ENCODE measurements around the gene CASKIN2. TPM values are rescaled to one million over a fixed set of nuclear protein-coding genes. Genes with fewer than 3 reads are reported as not detected.

The CASKIN2 gene
- total RNA-seq, 1 donor from 2014 or later: 1.4 TPM

DNA sequence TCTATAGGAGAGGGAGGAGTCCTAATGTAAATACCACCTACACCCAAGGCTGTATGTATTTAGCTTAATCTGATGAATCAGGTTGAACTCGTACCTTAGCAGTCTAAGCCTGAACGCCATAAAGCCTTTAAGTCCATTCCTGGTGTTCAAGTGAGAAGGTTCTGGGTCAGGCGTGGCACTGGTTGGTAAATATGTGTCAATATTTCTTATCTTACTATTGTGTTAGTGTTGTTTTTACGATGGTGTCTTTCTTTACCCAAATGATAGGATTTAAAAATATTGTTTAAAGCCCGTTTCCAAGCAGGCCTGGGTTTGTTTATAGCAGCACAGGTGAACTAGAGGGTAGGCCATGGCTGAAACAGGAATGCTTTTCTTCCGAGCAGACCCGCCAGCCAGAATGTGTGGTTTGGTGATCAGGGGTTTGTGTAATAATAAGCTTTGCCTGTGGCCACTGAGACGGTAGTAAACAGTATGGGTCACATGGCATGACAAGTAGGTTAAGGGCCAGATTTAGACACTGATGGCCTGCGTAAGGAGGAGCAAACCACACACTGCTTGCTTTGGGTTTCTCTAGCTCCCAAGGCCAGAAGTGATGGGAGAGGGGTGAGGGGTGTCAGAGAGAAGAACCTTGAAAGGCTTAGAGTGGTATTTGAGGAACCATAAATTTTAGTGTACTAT, 55.6 kb downstream of the CASKIN2 start:
- no peak overlapping the region for H3K4me3 Mint-ChIP-seq
- CTCF ChIA-PET: interaction anchor here (1.0 kb wide), 1 partner anchor 47 kb away, joined by 3 read pairs; no protein-coding TSS in a partner anchor
- H3K9me3 Mint-ChIP-seq: no peaks in the 10 kb centered on the region
- POLR2A ChIA-PET: interaction anchor here (0.5 to 0.6 kb wide), 2 partner anchors 88 to 124 kb away, joined by 3 to 4 read pairs; no protein-coding TSS in a partner anchor
- no peaks in the 10 kb centered on the region for H3K27me3 Mint-ChIP-seq
- peaks cover 1% of the 10 kb centered on the region for H3K36me3 Mint-ChIP-seq (ENCODE audit: low read depth)
- peak overlapping the region; percentile 42 for H3K27ac Mint-ChIP-seq
- TF ChIP-seq, protein P1, sequence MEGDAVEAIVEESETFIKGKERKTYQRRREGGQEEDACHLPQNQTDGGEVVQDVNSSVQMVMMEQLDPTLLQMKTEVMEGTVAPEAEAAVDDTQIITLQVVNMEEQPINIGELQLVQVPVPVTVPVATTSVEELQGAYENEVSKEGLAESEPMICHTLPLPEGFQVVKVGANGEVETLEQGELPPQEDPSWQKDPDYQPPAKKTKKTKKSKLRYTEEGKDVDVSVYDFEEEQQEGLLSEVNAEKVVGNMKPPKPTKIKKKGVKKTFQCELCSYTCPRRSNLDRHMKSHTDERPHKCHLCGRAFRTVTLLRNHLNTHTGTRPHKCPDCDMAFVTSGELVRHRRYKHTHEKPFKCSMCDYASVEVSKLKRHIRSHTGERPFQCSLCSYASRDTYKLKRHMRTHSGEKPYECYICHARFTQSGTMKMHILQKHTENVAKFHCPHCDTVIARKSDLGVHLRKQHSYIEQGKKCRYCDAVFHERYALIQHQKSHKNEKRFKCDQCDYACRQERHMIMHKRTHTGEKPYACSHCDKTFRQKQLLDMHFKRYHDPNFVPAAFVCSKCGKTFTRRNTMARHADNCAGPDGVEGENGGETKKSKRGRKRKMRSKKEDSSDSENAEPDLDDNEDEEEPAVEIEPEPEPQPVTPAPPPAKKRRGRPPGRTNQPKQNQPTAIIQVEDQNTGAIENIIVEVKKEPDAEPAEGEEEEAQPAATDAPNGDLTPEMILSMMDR (IDR thresholded peaks at IDR 0.05): no peak
- no peak for ATAC-seq (ENCODE audit: low read depth)
- H3K4me1 Mint-ChIP-seq: peaks cover 35% of the 10 kb centered on the region
- intact Hi-C loops (cut with micrococcal nuclease): no loop called here
- no peak for DNase-seq

DNA sequence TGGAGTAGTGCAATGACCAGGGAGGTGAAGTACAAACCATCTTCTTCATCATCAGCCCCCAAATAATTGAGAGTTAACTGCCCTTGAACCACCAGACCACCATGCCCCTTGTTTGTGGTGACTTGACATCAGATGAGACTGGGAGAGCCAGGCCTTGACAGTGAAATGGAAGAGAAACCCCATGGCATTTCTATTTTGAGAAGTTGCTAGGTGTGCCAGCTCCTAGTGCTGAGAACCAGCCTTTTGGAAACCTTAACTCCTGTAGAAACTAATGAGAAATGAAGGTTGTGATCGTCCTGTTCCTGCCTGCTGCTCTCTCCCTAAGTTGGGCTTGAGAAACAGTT, 56.1 kb downstream of the CASKIN2 start:
- Mint-ChIP-seq H3K9me3 (no peaks in the 10 kb centered on the region), H3K36me3 (ENCODE audit: low read depth) (peaks cover 1% of the 10 kb centered on the region), H3K4me1 (peaks cover 37% of the 10 kb centered on the region), H3K27me3 (no peaks in the 10 kb centered on the region), H3K4me3 (no peak overlapping the region), H3K27ac (no peak overlapping the region)
- ATAC-seq (ENCODE audit: low read depth) (no peak), DNase-seq (no peak)
- intact Hi-C loops (cut with micrococcal nuclease): no loop called here
- ChIA-PET CTCF (interaction anchor here (1.0 kb wide), 1 partner anchor 47 kb away, joined by 3 read pairs; no protein-coding TSS in a partner anchor), POLR2A (interaction anchor here (0.6 kb wide), 1 partner anchor 88 kb away, joined by 4 read pairs; no protein-coding TSS in a partner anchor)
- TF ChIP-seq, protein P1 (IDR thresholded peaks at IDR 0.05): no peak

DNA sequence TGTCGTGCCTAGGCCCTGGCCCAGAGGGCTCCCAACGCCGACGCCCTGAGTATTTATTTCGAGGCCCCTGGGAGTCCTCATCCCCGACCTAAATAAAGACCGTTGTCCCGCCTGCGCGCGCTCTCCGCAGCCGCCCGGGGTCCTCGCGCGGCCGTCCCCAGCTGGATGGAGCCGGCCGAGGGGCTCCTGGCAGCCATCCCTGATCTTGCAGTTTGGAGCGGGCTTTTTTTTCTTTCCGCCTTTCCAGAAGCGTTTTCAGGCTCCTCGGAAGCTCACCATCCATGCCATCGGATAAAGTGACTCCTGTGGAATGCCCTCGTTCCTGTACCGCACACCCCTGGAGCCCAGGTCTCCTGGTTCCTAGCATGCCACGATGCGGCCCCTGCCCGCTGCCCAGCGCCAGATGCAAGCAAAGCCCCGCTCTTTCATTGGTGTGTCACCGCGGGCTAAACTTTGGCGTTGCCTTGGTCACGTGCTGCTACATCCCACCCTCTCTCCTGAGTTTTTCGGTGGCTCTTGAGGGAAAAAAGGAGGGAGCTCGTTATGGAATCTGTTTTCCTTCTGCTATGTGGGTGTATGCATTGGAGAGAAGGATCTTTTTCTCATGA, 58.2 kb downstream of the CASKIN2 start:
- POLR2A ChIA-PET: interaction anchor here (0.5 to 2.5 kb wide), 15 partner anchors 9 to 486 kb away, joined by 3 to 18 read pairs (median 7); partner anchors contain the start of genes GGA3, MIF4GD, MRPS7 and SLC25A19
- ATAC-seq (ENCODE audit: low read depth) (no peak), DNase-seq (peak; percentile 28)
- H3K27ac Mint-ChIP-seq: peak overlapping the region; percentile 88
- intact Hi-C loops (cut with micrococcal nuclease): loop anchor here (2.0 kb wide), 3 partner anchors 52 to 68 kb away; partner anchors contain the start of genes GRB2, LLGL2 and TSEN54
- peak overlapping the region; percentile 91 for H3K4me3 Mint-ChIP-seq
- TF ChIP-seq, protein P1 (IDR thresholded peaks at IDR 0.05): no peak
- peaks cover 1% of the 10 kb centered on the region for H3K36me3 Mint-ChIP-seq (ENCODE audit: low read depth)
- H3K27me3 Mint-ChIP-seq: no peaks in the 10 kb centered on the region
- no peaks in the 10 kb centered on the region for H3K9me3 Mint-ChIP-seq
- CTCF ChIA-PET: interaction anchor here (0.9 kb wide), 1 partner anchor 326 kb away, joined by 3 read pairs; the partner anchor contains the start of gene NT5C
- peaks cover 41% of the 10 kb centered on the region for H3K4me1 Mint-ChIP-seq

DNA sequence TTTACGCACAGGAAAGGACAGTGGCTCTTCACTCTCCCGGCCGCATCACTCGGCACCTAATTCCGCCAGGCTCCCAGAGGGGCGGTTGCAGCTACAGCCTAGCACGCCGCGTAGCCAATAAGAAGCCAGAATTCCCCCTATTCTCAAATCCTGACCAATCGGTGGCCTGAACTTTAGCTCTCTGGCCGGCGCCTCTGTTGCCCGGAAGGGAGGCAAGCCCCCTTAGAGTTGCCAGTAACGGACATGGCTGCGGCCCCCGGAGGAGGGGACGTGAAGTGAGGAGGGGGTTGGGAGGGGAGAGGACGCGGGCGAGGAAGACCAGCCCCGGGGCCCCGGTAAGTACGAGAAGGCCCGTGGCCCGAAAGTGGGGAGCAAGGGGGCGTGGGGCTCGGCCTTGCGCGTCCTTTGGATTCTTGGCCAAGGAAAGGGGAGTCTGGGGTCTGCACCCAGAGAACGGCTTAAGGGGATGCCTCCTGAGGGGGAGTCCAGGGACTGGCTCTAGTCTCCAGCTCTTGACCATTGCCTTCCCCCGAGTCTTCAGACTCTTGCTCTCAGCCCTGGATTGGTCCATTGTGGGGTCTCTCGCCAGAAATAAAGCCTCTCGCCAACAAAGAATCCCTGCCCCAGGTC, 58.8 kb downstream of the CASKIN2 start, which contains the start of gene TMEM94:
TSS of gene TMEM94 (plus strand) at position 219 of the 630 bp plus-strand sequence. CDS start 15,271 bp downstream, outside the sequence.
- TF ChIP-seq, protein P1 (IDR thresholded peaks at IDR 0.05): no peak
- H3K9me3 Mint-ChIP-seq: no peaks in the 10 kb centered on the region
- H3K27me3 Mint-ChIP-seq: no peaks in the 10 kb centered on the region
- peak; percentile 74 for DNase-seq
- peak within 1 kb of the TSS; percentile 91 for H3K4me3 Mint-ChIP-seq
- peak within 1 kb of the TSS; percentile 88 for H3K27ac Mint-ChIP-seq
- ATAC-seq (ENCODE audit: low read depth): peak; percentile 94
- CTCF ChIA-PET: interaction anchor here (0.7 to 1.5 kb wide), 6 partner anchors 44 to 325 kb away, joined by 3 to 6 read pairs (median 4); partner anchors contain the start of genes NT5C, SLC25A19 and TSEN54
- peaks cover 1% of the 10 kb centered on the region for H3K36me3 Mint-ChIP-seq (ENCODE audit: low read depth)
- intact Hi-C loops (cut with micrococcal nuclease): loop anchor here (1.0 to 2.0 kb wide), 5 partner anchors 52 to 583 kb away; partner anchors contain the start of genes GRB2, LLGL2, SLC25A19 and TSEN54
- POLR2A ChIA-PET: interaction anchor here (0.5 to 2.5 kb wide), 31 partner anchors 9 to 1175 kb away, joined by 3 to 18 read pairs (median 4); partner anchors contain the start of genes ARMC7, FDXR, GGA3 and GRB2
- peaks cover 41% of the 10 kb centered on the region for H3K4me1 Mint-ChIP-seq
